Peyer's patch (tissue), 4 donors: ENCODE data around the gene C10orf53. TPM values are rescaled to one million over a fixed set of nuclear protein-coding genes. Genes with fewer than 3 reads are reported as not detected.

ENCODE experiments used
- DNase-seq, 3 donors: peaks; one replicate each; pipeline ENCODE4 v3.0.0-alpha.2; 2017 to 2019
- H3K27ac ChIP-seq, 4 donors: fragments of 200-600 bp; sonication (generic); one replicate each; pipeline ENCODE4 v1.5.1; 2016 to 2019
- H3K27me3 ChIP-seq, 2 donors: fragments of 200-600 bp; sonication (generic); one replicate each; pipeline ENCODE4 v1.5.1; 2019
- H3K36me3 ChIP-seq, 3 donors: fragments of 200-600 bp; sonication (generic); one replicate each; pipeline ENCODE4 v1.5.1; 2016 to 2019
- H3K4me1 ChIP-seq, 4 donors: fragments of 200-600 bp; sonication (generic); one replicate each; pipeline ENCODE4 v1.5.1; 2016 to 2019
- H3K4me3 ChIP-seq, 4 donors: fragments of 200-600 bp; sonication (generic); 1 replicate in 3 of 4; 2 replicates in 1 of 4; pipeline ENCODE4 v1.5.1; 2016 to 2019; ENCODE audit warnings: mild to moderate bottlenecking in 1 of 4
- H3K9me3 ChIP-seq, 4 donors: fragments of 200-600 bp; sonication (generic); one replicate each; pipeline ENCODE4 v1.5.1; 2016 to 2019; ENCODE audit warnings: mild to moderate bottlenecking in 1 of 4
- POLR2A ChIP-seq, 2 donors: fragments of 450-650 bp; IDR thresholded peaks; one replicate each; pipeline ENCODE4 v1.5.1; 2017; ENCODE audit warnings: antibody characterized with exemption in 2 of 2, mild to moderate bottlenecking in 2 of 2, moderate library complexity in 2 of 2
- total RNA-seq, 4 donors: library from RNA; depleted of rRNA; stranded (reverse); fragments of >200 nt; gene quantifications; one replicate each; pipeline ENCODE4 v1.1.0, GENCODE V29; 2016
- TF ChIP-seq, protein P1 (sequence below), 6 experiments: fragments of 450-650 bp in 4 of 6; fragments of 200-600 bp in 2 of 6; sonication (generic) in 1 of 6; IDR thresholded peaks; one replicate each; pipeline ENCODE4 v1.5.1; 2017 to 2019; ENCODE audit warnings: antibody characterized with exemption in 6 of 6, mild to moderate bottlenecking in 3 of 6, moderate library complexity in 1 of 6

The C10orf53 gene
- total RNA-seq, 4 donors from 2014 or later = not detected

- no peak overlapping the region for H3K4me3 ChIP-seq
- H3K9me3 ChIP-seq = no peaks in the 10 kb centered on the region
- DNase-seq = peak in 1 of 3 donors; percentile 15
- TF ChIP-seq, protein P1, sequence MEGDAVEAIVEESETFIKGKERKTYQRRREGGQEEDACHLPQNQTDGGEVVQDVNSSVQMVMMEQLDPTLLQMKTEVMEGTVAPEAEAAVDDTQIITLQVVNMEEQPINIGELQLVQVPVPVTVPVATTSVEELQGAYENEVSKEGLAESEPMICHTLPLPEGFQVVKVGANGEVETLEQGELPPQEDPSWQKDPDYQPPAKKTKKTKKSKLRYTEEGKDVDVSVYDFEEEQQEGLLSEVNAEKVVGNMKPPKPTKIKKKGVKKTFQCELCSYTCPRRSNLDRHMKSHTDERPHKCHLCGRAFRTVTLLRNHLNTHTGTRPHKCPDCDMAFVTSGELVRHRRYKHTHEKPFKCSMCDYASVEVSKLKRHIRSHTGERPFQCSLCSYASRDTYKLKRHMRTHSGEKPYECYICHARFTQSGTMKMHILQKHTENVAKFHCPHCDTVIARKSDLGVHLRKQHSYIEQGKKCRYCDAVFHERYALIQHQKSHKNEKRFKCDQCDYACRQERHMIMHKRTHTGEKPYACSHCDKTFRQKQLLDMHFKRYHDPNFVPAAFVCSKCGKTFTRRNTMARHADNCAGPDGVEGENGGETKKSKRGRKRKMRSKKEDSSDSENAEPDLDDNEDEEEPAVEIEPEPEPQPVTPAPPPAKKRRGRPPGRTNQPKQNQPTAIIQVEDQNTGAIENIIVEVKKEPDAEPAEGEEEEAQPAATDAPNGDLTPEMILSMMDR (IDR thresholded peaks at IDR 0.05) = no peak
- no peak for TF ChIP-seq POLR2A (IDR thresholded peaks at IDR 0.05)
- H3K27ac ChIP-seq = no peak overlapping the region
- no peaks in the 10 kb centered on the region for H3K4me1 ChIP-seq
- H3K36me3 ChIP-seq = no peaks in the 10 kb centered on the region
- no peaks in the 10 kb centered on the region for H3K27me3 ChIP-seq
Observed at GRCh38 chr10:49642311-49642710, 37.1 kb upstream of the C10orf53 start.

DNA sequence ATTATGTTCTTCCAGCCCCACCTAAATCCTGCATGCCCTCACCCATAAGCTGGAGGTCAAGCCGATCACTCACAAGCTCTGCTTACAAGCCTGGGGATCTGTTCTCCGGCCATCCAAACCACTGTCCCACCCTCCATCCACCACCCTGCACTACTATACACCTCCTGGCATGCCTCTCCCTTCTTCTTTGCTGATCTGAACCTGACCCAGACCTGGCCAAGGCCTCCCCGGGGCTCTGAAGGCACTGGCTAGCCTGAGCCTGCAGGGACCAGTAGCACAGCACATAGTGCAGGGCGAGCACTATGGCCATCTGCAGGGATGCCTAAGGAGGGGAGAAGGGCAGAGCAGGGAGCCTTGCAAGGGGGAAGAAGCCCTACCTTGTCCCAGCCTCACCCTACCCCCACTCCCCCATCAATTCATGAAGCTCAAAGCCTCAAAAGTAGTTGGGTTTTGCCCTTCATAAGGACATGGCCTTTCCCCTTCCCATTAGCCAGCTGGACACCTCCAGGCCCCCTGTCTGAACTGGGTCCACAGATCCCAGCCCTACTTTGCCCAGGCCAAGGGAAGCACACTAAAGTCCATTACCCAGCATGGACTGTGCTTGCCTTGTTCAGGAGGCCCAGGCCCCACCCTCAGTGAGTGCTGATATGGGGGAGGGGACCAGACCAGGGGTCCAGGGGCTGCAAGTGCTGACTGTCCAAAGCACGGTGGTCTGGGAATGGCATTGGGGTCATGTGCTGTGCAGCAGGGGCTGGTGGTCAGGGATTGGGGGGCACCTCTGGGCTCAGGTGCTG, 36.0 kb upstream of the C10orf53 start:
- no peaks in the 10 kb centered on the region for H3K4me1 ChIP-seq
- H3K4me3 ChIP-seq = no peak overlapping the region
- H3K27me3 ChIP-seq = no peaks in the 10 kb centered on the region
- no peaks in the 10 kb centered on the region for H3K36me3 ChIP-seq
- TF ChIP-seq POLR2A (IDR thresholded peaks at IDR 0.05) = no peak
- TF ChIP-seq, protein P1 (IDR thresholded peaks at IDR 0.05) = no peak
- H3K9me3 ChIP-seq = no peaks in the 10 kb centered on the region
- peak in 1 of 3 donors; percentile 36 for DNase-seq
- H3K27ac ChIP-seq = no peak overlapping the region

GRCh38 chr10:49644035-49644646, 35.3 kb upstream of the C10orf53 start:
- Histone ChIP-seq H3K9me3 (no peaks in the 10 kb centered on the region), H3K4me1 (no peaks in the 10 kb centered on the region), H3K27ac (no peak overlapping the region), H3K27me3 (no peaks in the 10 kb centered on the region), H3K36me3 (no peaks in the 10 kb centered on the region), H3K4me3 (no peak overlapping the region)
- TF ChIP-seq, protein P1 (IDR thresholded peaks at IDR 0.05) = no peak
- TF ChIP-seq POLR2A (IDR thresholded peaks at IDR 0.05) = no peak
- DNase-seq = peak in 1 of 3 donors; percentile 8

GRCh38 chr10:49645417-49645816, 34.0 kb upstream of the C10orf53 start:
- no peak overlapping the region for H3K27ac ChIP-seq
- no peaks in the 10 kb centered on the region for H3K27me3 ChIP-seq
- H3K36me3 ChIP-seq = no peaks in the 10 kb centered on the region
- H3K9me3 ChIP-seq = no peaks in the 10 kb centered on the region
- no peak for TF ChIP-seq POLR2A (IDR thresholded peaks at IDR 0.05)
- TF ChIP-seq, protein P1 (IDR thresholded peaks at IDR 0.05) = no peak
- no peaks in the 10 kb centered on the region for H3K4me1 ChIP-seq
- peak in 1 of 3 donors; percentile 30 for DNase-seq
- H3K4me3 ChIP-seq = no peak overlapping the region

DNA sequence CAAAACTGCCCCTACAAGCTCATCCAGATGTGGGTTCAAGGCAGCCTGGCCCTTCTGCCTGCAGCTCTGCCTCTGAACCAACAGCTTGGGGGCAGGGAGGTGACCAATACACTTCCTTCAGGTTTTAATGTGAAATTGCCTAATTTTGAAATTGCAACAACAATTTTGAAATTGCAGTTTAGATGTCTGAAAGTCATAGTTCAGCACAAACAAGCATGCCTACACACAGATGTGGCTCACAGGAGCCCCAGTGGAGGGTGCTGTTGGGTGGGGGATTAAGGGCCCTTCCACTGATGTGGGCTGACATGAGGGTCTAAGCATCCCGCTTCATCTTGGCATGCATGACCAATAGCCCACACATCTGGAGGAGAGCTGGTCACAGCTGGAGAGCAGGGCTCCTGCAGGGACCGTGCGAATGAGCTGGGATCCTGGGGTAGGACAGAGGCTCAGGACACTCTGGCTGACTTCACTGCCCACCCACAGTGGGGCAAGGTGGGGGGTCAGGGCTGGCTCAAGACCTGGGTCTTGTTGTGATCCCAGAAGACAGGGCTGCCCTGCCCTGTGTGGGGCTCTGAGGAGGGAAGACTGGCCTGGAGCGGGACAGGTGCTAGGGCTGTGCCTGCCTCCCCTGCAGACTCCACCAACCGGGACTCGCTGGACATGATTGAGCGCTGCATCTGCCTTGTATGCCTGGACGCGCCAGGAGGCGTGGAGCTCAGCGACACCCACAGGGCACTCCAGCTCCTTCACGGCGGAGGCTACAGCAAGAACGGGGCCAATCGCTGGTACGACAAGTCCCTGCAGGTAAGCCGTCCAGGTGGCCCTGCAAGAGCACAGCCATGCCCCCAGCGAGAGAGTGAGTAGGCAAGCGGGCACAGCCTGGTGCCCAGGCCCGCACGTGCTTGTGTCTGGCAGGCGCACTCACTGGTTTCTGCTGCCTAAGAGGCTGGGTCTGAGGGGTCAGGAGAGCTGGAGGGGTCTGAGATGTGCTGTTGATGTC, 33.3 kb upstream of the C10orf53 start:
- DNase-seq = peak in 1 of 3 donors; percentile 38
- no peaks in the 10 kb centered on the region for H3K27me3 ChIP-seq
- H3K4me1 ChIP-seq = no peaks in the 10 kb centered on the region
- H3K9me3 ChIP-seq = no peaks in the 10 kb centered on the region
- TF ChIP-seq, protein P1 (IDR thresholded peaks at IDR 0.05) = no peak
- no peak for TF ChIP-seq POLR2A (IDR thresholded peaks at IDR 0.05)
- no peak overlapping the region for H3K27ac ChIP-seq
- H3K4me3 ChIP-seq = no peak overlapping the region
- H3K36me3 ChIP-seq = no peaks in the 10 kb centered on the region
